GM23248 (cell line): ENCODE results near the gene RIN2. TPM values are rescaled to one million over a fixed set of nuclear protein-coding genes. Genes with fewer than 3 reads are reported as not detected.

ENCODE experiments used
- DNase-seq: peaks from one replicate; pipeline ENCODE4 v3.0.0-alpha.2; 2015
- H2AFZ ChIP-seq: fragments of 200-600 bp; sonication (generic); 2 replicates; pipeline ENCODE4 v1.6.1; 2016; ENCODE audit warnings: antibody characterized with exemption
- H3F3A ChIP-seq: fragments of 200-600 bp; sonication (generic); 2 replicates; pipeline ENCODE4 v1.6.1; 2016; ENCODE audit warnings: mild to moderate bottlenecking, antibody characterized with exemption, mixed run types; ENCODE audit not compliant: insufficient read depth
- H3K27ac ChIP-seq: fragments of 200-600 bp; sonication (generic); 2 replicates; pipeline ENCODE4 v1.5.1; 2016; ENCODE audit warnings: mild to moderate bottlenecking
- H3K27me3 ChIP-seq: fragments of 200-600 bp; sonication (generic); replicated peaks from 2 replicates; pipeline ENCODE4 v1.6.1; 2016; ENCODE audit warnings: mild to moderate bottlenecking; ENCODE audit not compliant: insufficient read depth
- H3K36me3 ChIP-seq: fragments of 200-600 bp; sonication (generic); 2 replicates; pipeline ENCODE4 v1.6.1; 2016; ENCODE audit warnings: low read depth, mild to moderate bottlenecking
- H3K4me1 ChIP-seq: fragments of 200-600 bp; sonication (generic); 2 replicates; pipeline ENCODE4 v1.6.1; 2016; ENCODE audit warnings: mild to moderate bottlenecking; ENCODE audit not compliant: insufficient read depth
- H3K4me2 ChIP-seq: fragments of 200-600 bp; sonication (generic); one replicate; pipeline ENCODE4 v1.6.1; 2016; ENCODE audit warnings: mild to moderate bottlenecking; ENCODE audit not compliant: unreplicated experiment
- H3K4me3 ChIP-seq: fragments of 200-600 bp; sonication (generic); 2 replicates; pipeline ENCODE4 v1.5.1; 2016; ENCODE audit warnings: mild to moderate bottlenecking
- H3K79me2 ChIP-seq: fragments of 200-600 bp; sonication (generic); 2 replicates; pipeline ENCODE4 v1.6.1; 2016; ENCODE audit warnings: mild to moderate bottlenecking; ENCODE audit not compliant: insufficient read depth
- H3K9ac ChIP-seq: fragments of 200-600 bp; sonication (generic); 2 replicates; pipeline ENCODE4 v1.6.1; 2016; ENCODE audit warnings: mild to moderate bottlenecking
- H3K9me2 ChIP-seq: fragments of 200-600 bp; sonication (generic); 2 replicates; pipeline ENCODE4 v1.6.1; 2016; ENCODE audit warnings: mixed run types, mild to moderate bottlenecking, moderate library complexity; ENCODE audit not compliant: insufficient read depth
- H3K9me3 ChIP-seq: fragments of 200-600 bp; sonication (generic); one replicate; pipeline ENCODE4 v1.6.1; 2017; ENCODE audit warnings: low read depth
- H4K20me1 ChIP-seq: fragments of 200-600 bp; sonication (generic); 2 replicates; pipeline ENCODE4 v1.6.0; 2016; ENCODE audit not compliant: insufficient read depth
- EZH2 ChIP-seq: fragments of 200-600 bp; sonication (generic); IDR thresholded peaks from 2 replicates; pipeline ENCODE4 v1.6.1; 2018; ENCODE audit warnings: antibody characterized with exemption, mild to moderate bottlenecking; ENCODE audit not compliant: insufficient read depth, poor library complexity, severe bottlenecking
- EZH2phosphoT487 ChIP-seq: fragments of 200-600 bp; sonication (generic); IDR thresholded peaks from 2 replicates; pipeline ENCODE4 v1.6.1; 2018; ENCODE audit warnings: antibody characterized with exemption, moderate library complexity, mild to moderate bottlenecking, low read depth; ENCODE audit not compliant: insufficient read depth
- WGBS, 2 experiments: methylation state at CpG; one replicate each; pipeline ENCODE4 v1.1.6; 2015 to 2017; ENCODE audit warnings: low lambda C conversion rate in 2 of 2, low coverage in 1 of 2; ENCODE audit errors: missing lambda C conversion rate in 2 of 2; 5-methylcytosine and 5-hydroxymethylcytosine counted together
- in situ Hi-C: fragments of 300-500 bp; cut with MboI; formaldehyde crosslinking; loops from 2 replicates; pipeline ENCODE4 v1.15.0; 2020
- polyA plus RNA-seq: library from polyadenylated mRNA; unstranded; fragments of >200 nt; fragmentation: Nextera tagmentation; extraction: Ambion mirVana; gene quantifications from 2 replicates; pipeline ENCODE4 v1.2.1, GENCODE V29; 2016
- total RNA-seq: library from RNA; depleted of rRNA; stranded (reverse); fragments of >200 nt; shearing (Covaris generic); gene quantifications from 2 replicates; pipeline ENCODE4 v1.2.3, GENCODE V29; 2014

RIN2 gene
- total and polyA plus RNA-seq, 2 experiments from 2014 or later = 45.3 to 48.0 TPM

- peaks cover 20% of the 10 kb centered on the region for H3K4me1 ChIP-seq
- no peak overlapping the region for H3K27ac ChIP-seq
- H4K20me1 ChIP-seq = no peaks in the 10 kb centered on the region
- no peaks in the 10 kb centered on the region for H3K27me3 ChIP-seq
- H2AFZ ChIP-seq = no peak overlapping the region
- H3K9me3 ChIP-seq = no peaks in the 10 kb centered on the region
- no peak overlapping the region for H3K4me3 ChIP-seq
- no peak overlapping the region for H3K9ac ChIP-seq
- no peaks in the 10 kb centered on the region for H3K79me2 ChIP-seq
- peaks cover 16% of the 10 kb centered on the region; the same call in 1 of the 2 replicates for H3F3A ChIP-seq
- H3K36me3 ChIP-seq = no peaks in the 10 kb centered on the region
- no peak for TF ChIP-seq EZH2phosphoT487
- no peak for TF ChIP-seq EZH2
- WGBS, 2 experiments = 73 to 75% methylated on average over 7 of the region's 7 CpGs
- in situ Hi-C loops = no loop called here
- DNase-seq = no peak
- H3K9me2 ChIP-seq = no peaks in the 10 kb centered on the region
- no peak overlapping the region for H3K4me2 ChIP-seq
Observed at GRCh38 chr20:19730706-19731105, 27.4 kb upstream of the RIN2 start.

- Histone ChIP-seq H3K27ac (peak overlapping the region; percentile 97; the same call in 1 of the 2 replicates), H3K79me2 (no peaks in the 10 kb centered on the region), H3K36me3 (no peaks in the 10 kb centered on the region), H3K4me2 (peak overlapping the region; percentile 71), H3K9me2 (no peaks in the 10 kb centered on the region), H3F3A (peaks cover 27% of the 10 kb centered on the region), H3K4me1 (peaks cover 29% of the 10 kb centered on the region), H3K9ac (peak overlapping the region; percentile 39; the same call in 1 of the 2 replicates), H3K27me3 (no peaks in the 10 kb centered on the region), H4K20me1 (no peaks in the 10 kb centered on the region), H2AFZ (peak overlapping the region; percentile 38; the same call in 1 of the 2 replicates), H3K4me3 (no peak overlapping the region), H3K9me3 (no peaks in the 10 kb centered on the region)
- TF ChIP-seq EZH2 = no peak
- TF ChIP-seq EZH2phosphoT487 = no peak
- in situ Hi-C loops = no loop called here
- no peak for DNase-seq
- WGBS, 2 experiments = 81 to 92% methylated on average over 1 of the region's 1 CpG
Observed at GRCh38 chr20:19734811-19735210, 23.2 kb upstream of the RIN2 start.

GRCh38 chr20:19735446-19735845, 22.6 kb upstream of the RIN2 start:
- Histone ChIP-seq H3F3A (peaks cover 27% of the 10 kb centered on the region), H3K36me3 (no peaks in the 10 kb centered on the region), H3K4me1 (peaks cover 29% of the 10 kb centered on the region), H3K9me2 (no peaks in the 10 kb centered on the region), H2AFZ (peak overlapping the region; percentile 38; the same call in 1 of the 2 replicates), H3K79me2 (no peaks in the 10 kb centered on the region), H3K27me3 (no peaks in the 10 kb centered on the region), H3K9me3 (no peaks in the 10 kb centered on the region), H4K20me1 (no peaks in the 10 kb centered on the region), H3K27ac (peak overlapping the region; percentile 97), H3K4me2 (peak overlapping the region; percentile 84), H3K9ac (peak overlapping the region; percentile 78), H3K4me3 (peak overlapping the region; percentile 53)
- DNase-seq = peak; percentile 97
- in situ Hi-C loops = no loop called here
- no peak for TF ChIP-seq EZH2phosphoT487
- TF ChIP-seq EZH2 = no peak
- 1% methylated on average over 6 of the region's 6 CpGs for WGBS, 2 experiments

GRCh38 chr20:19737025-19737424, 21.0 kb upstream of the RIN2 start:
- Histone ChIP-seq H3K4me3 (no peak overlapping the region), H3K36me3 (no peaks in the 10 kb centered on the region), H2AFZ (0 out of 2 replicates have a peak overlapping the region, but pooled peaks have one; percentile 8), H4K20me1 (no peaks in the 10 kb centered on the region), H3K27me3 (no peaks in the 10 kb centered on the region), H3K4me2 (peak overlapping the region; percentile 54), H3F3A (peaks cover 27% of the 10 kb centered on the region), H3K9me2 (no peaks in the 10 kb centered on the region), H3K9me3 (no peaks in the 10 kb centered on the region), H3K79me2 (no peaks in the 10 kb centered on the region), H3K27ac (peak overlapping the region; percentile 97), H3K9ac (peak overlapping the region; percentile 58), H3K4me1 (peaks cover 29% of the 10 kb centered on the region)
- peak; percentile 91 for DNase-seq
- WGBS, 2 experiments = 14 to 17% methylated on average over 4 of the region's 4 CpGs
- TF ChIP-seq EZH2 = no peak
- TF ChIP-seq EZH2phosphoT487 = no peak
- in situ Hi-C loops = no loop called here
